Mesothelial cell of epicardium (in vitro differentiated cells): ENCODE data around the gene SPOCD1. TPM values are rescaled to one million over a fixed set of nuclear protein-coding genes. Genes with fewer than 3 reads are reported as not detected.

Experiments used
- DNase-seq, 2 experiments: peaks; one replicate each; pipeline ENCODE4 v3.0.0; 2021; ENCODE audit warnings: low spot score in 2 of 2; ENCODE audit not compliant: unreplicated experiment in 2 of 2
- H3K27ac Mint-ChIP-seq: 2 replicates; pipeline ENCODE4 v1.8.0; 2021; ENCODE audit warnings: mixed read lengths
- H3K27me3 Mint-ChIP-seq: 2 replicates; pipeline ENCODE4 v1.8.0; 2021; ENCODE audit warnings: low read depth, mixed read lengths
- H3K36me3 Mint-ChIP-seq: 2 replicates; pipeline ENCODE4 v1.8.0; 2021; ENCODE audit warnings: mixed read lengths
- H3K4me1 Mint-ChIP-seq: 2 replicates; pipeline ENCODE4 v1.8.0; 2021; ENCODE audit warnings: mixed read lengths
- H3K4me3 Mint-ChIP-seq: 2 replicates; pipeline ENCODE4 v1.8.0; 2021; ENCODE audit warnings: mild to moderate bottlenecking, moderate library complexity, mixed read lengths
- H3K9me3 Mint-ChIP-seq: 2 replicates; pipeline ENCODE4 v1.8.0; 2021; ENCODE audit warnings: mixed read lengths
- total RNA-seq: library from RNA; stranded (reverse); gene quantifications from 3 replicates; pipeline ENCODE4 v1.2.1, GENCODE V29; 2021
- TF ChIP-seq, protein P1 (sequence below): fragments of 200-600 bp; sonication (generic); IDR thresholded peaks from one replicate; pipeline ENCODE4 v1.5.0; 2021; ENCODE audit warnings: antibody characterized with exemption; ENCODE audit not compliant: unreplicated experiment

Gene SPOCD1
- total RNA-seq, 1 donor from 2014 or later = 1.3 TPM

DNA sequence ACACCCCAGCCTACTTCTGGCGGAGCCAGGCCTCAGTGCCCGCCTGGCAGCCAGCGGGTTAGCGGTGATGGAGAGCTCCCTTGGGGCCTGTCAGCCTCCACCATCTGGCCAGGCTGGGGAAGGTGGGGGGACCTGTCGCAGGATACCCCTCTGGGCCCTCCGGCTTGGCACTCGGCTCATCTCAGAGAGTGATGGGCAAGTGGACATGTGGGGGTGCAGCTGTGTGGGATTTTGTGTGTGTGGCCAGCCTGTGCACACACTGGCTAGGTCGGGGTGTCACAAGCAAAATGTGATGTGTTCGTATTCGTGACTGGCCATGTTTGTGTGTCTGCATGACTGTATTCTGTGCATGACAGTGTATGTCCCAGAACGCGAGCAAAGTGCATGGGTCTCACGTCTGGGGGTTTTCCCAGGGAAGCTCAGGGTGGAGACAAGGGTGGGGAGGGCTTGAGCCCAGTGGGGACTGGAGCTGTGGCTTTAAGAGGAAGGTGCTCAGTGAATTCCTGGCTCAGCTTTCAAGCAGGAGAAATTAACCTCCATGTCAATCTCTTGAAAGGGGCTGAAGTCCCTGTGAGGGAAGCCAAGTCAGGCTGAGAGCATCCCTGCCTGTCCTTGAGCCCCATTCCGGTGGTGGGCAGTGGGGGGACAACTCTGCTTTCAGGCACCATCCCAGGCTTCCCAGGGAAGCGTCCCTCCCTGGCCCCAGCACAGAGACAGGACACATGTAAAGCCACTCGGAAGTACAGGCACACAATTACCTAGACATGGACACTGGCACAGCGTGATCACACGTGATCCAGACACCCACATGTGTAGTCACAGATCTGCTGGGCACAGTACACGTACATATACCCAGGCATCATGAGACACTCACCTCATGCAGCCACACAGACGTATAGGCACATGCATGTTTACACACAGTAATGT lies 30.5 kb downstream of the SPOCD1 start:
- H3K4me1 Mint-ChIP-seq = peaks cover 37% of the 10 kb centered on the region

GRCh38 chr1:31784356-31785019 lies 31.3 kb downstream of the SPOCD1 start:
- peaks cover 35% of the 10 kb centered on the region for H3K4me1 Mint-ChIP-seq
- TF ChIP-seq, protein P1, sequence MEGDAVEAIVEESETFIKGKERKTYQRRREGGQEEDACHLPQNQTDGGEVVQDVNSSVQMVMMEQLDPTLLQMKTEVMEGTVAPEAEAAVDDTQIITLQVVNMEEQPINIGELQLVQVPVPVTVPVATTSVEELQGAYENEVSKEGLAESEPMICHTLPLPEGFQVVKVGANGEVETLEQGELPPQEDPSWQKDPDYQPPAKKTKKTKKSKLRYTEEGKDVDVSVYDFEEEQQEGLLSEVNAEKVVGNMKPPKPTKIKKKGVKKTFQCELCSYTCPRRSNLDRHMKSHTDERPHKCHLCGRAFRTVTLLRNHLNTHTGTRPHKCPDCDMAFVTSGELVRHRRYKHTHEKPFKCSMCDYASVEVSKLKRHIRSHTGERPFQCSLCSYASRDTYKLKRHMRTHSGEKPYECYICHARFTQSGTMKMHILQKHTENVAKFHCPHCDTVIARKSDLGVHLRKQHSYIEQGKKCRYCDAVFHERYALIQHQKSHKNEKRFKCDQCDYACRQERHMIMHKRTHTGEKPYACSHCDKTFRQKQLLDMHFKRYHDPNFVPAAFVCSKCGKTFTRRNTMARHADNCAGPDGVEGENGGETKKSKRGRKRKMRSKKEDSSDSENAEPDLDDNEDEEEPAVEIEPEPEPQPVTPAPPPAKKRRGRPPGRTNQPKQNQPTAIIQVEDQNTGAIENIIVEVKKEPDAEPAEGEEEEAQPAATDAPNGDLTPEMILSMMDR = no peak
- peak overlapping the region; percentile 15 for H3K27ac Mint-ChIP-seq
- H3K36me3 Mint-ChIP-seq = no peaks in the 10 kb centered on the region
- H3K27me3 Mint-ChIP-seq = no peaks in the 10 kb centered on the region
- no peaks in the 10 kb centered on the region for H3K9me3 Mint-ChIP-seq
- DNase-seq = no peak
- no peak overlapping the region for H3K4me3 Mint-ChIP-seq

More for the DNA sequence above, 30.5 kb downstream of the SPOCD1 start:
- no peaks in the 10 kb centered on the region for H3K27me3 Mint-ChIP-seq
- H3K27ac Mint-ChIP-seq = no peak overlapping the region
- no peaks in the 10 kb centered on the region for H3K36me3 Mint-ChIP-seq
- TF ChIP-seq, protein P1 = no peak
- no peak for DNase-seq
- no peak overlapping the region for H3K4me3 Mint-ChIP-seq
- H3K9me3 Mint-ChIP-seq = no peaks in the 10 kb centered on the region

GRCh38 chr1:31783846-31784245 lies 32.0 kb downstream of the SPOCD1 start:
- Mint-ChIP-seq H3K36me3 (no peaks in the 10 kb centered on the region), H3K4me1 (peaks cover 32% of the 10 kb centered on the region), H3K4me3 (no peak overlapping the region), H3K27me3 (no peaks in the 10 kb centered on the region), H3K27ac (no peak overlapping the region), H3K9me3 (no peaks in the 10 kb centered on the region)
- no peak for DNase-seq
- TF ChIP-seq, protein P1 = no peak

GRCh38 chr1:31782421-31783410 lies 33.1 kb downstream of the SPOCD1 start:
- Mint-ChIP-seq H3K9me3 (no peaks in the 10 kb centered on the region), H3K27me3 (peaks cover 1% of the 10 kb centered on the region), H3K4me1 (peaks cover 27% of the 10 kb centered on the region), H3K36me3 (no peaks in the 10 kb centered on the region), H3K27ac (peak overlapping the region; percentile 25), H3K4me3 (no peak overlapping the region)
- TF ChIP-seq, protein P1 = no peak
- DNase-seq = no peak

GRCh38 chr1:31781756-31782371 lies 34.0 kb downstream of the SPOCD1 start:
- TF ChIP-seq, protein P1 = no peak
- Mint-ChIP-seq H3K4me1 (peaks cover 26% of the 10 kb centered on the region), H3K27ac (peak overlapping the region; percentile 57), H3K27me3 (peaks cover 8% of the 10 kb centered on the region), H3K36me3 (no peaks in the 10 kb centered on the region), H3K4me3 (no peak overlapping the region), H3K9me3 (no peaks in the 10 kb centered on the region)
- no peak for DNase-seq
